GM21786 (cell line): Measurements from ENCODE around the gene GPX1.
A peak's percentile ranks its signal among the peaks of the same experiment; 100 is the strongest.
"Not testable (repeated sequence)": the region's sequence is repeated elsewhere in the genome, so short reads cannot be mapped to it uniquely, and the experiment has no call there.

Experiments
- ATAC-seq: cut with Tn5 transposase; IDR thresholded peaks from one replicate; pipeline ENCODE4 v1.9.1; 2021; ENCODE audit not compliant: unreplicated experiment

The GPX1 gene

DNA sequence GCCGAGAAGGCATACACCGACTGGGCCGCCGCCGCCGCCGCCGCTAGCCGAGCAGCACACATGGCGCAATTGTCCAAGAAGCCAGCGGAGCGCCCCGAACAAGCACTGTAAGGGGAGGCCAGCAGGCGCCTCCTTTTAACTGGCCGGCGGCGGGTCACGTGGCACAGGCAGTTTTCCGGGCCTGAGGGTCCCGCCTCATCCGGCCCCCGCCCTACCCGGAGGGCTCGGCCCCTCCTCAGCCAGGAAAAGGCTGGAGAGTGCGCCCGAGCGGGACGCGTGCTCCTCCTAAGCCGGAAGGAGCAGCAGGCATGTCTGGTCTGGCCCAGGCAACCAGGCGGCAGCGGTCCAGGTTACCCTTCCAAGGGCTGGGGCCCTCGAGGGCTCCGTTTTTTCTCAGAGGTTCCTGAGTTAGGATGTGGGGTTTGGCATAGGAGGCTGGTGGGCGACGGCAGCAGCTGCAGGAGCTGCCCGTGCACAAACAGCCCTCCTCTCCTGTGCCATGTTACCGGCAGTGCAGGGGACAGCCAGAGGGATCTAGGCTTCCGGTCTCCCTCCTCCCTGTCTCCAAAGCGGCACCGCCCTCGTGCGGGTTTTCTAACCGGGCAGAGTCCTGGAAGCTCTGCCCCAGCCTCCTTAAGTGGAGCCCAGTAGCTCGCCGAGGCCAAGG lies at the start of gene GPX1:
Gene GPX1 (minus strand): TSS at position 137 of the 667 bp plus-strand sequence. CDS start 75 bp downstream, at position 62.
- ATAC-seq, result peak; percentile 79

DNA sequence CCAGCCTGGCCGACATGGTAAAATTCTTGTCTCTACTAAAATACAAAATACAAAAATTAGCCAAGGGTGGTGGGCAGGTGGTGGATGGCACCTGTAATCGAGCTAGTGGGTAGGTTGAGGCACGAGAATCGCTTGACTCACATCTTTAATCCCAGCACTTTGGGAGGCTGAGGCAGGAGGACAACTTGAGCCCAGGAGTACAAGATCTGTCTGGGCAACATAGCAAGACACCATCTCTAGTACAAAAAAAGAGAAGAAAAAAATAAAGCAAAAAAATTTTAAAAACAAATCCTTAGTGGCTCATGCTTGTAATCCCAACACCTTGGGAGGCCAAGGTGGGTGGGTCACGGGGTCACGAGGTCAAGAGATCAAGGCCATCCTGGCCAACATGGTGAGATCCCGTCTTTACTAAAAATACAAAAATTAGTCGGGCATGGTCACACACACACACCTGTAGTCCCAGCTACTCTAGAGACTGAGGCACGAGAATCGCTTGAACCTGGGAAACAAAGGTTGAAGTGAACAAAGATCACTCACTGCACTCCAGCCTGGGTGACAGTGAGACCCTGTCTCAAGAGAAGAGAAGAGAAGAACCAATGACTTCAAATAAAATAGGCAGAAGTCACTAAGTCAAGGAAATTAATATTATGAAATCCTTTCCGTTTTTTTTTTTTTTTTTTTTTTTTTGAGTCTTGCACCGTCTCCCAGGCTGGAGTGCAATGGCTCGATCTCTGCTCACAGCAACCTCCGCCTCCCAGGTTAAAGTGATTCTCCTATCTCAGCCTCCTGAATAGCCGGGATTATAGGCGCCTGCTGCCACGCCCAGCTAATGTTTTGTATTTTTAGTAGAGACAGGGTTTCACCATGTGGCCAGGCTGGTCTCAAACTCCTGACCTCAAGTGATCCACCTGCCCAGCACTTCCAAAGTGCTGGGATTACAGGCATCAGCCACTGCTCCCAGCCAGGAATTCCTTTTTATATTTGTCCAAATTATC lies 48.7 kb upstream of the GPX1 start:
- ATAC-seq, result no peak

DNA sequence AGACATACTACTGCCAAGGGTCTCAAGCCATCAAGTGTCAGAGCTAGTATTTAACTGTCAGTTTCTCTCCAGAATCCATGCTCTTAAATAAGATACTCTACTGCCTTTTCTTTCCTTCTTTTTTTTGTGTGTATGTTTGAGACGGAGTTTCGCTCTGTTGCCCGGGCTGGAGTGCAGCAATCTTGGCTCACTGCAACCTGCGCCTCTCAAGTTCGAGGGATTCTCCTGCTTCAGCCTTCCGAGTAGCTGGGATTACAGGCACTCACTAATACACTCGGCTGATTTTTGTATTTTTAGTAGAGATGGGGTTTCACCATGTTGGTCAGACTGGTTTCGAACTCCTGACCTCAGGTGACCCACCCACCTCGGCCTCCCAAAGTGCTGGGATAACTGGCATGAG lies 47.4 kb upstream of the GPX1 start:
- not testable (repeated sequence) for ATAC-seq

DNA sequence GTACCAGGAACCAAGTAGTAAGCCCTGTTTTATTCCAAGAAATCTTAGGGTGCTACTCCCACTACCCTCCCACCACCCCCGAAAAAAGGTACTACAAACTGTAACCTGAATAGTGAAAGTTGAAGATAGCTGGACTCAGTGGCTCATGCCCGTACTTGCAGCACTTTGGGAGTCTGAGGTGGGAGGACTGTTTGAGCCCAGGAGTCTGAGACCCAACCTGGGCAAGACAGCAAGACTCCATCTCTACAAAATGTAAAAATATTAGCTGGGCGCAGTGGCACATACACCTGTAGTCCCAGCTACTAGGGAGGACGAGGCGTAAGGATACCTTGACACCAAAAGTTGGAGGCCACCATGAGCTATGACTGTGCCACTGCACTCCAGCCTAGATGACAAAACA lies 45.7 kb upstream of the GPX1 start:
- no peak for ATAC-seq

DNA sequence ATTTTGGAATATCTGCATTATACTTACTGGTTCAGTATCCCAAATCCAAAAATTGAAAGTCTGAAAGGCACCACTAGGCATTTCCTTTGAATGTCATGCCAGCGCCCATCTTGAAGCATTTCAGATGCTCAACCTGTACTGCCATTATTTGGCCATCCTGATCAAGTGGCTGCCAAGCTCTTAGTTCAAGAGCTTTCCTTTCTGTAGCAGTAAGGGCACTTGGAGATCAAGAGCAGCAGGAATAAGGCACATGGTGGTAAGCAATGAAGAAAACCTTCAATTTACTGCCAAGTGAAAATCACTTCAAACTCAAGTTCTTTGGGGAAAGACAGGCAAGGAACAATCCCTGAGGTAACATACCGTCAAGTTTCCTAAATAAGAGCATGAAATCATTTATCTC lies 43.6 kb upstream of the GPX1 start:
- ATAC-seq, result no peak

DNA sequence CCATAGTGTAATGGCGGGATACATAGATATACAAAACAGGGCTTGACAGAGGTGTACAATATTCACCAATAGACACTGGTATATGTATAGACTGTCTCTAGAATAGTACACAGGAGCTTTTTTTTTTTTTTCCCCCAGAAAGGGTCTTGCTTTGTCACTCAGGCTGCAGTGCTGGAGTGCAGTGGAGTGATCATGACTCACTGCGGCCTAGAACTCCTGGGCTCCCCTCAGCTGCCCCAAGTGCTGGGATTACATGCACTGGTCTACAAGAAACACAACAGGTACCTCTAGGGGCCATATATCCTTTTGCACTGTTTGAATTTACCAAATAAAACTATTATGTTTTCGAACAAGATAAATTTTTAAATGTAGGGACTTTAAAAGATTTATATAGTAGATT lies 41.3 kb upstream of the GPX1 start:
- no peak for ATAC-seq

DNA sequence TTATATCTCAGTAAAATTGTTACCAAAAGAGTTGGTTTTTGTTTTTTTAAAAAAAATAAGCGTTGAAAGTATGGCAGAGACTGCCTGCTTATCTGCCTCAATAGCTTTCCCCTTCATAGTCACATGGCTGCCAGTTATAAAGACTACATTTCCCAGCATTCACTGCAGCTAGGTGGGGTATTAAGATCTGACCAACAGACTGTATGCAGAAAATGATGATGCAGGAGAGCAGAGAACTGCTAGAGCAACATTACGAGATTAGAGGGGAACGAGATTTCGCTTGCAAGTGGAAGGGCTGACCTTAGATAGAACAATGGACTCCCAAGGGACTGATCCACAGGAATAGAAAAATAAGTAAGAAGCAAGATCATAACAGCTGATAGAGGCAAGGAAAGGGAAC lies 39.3 kb upstream of the GPX1 start:
- no peak for ATAC-seq

DNA sequence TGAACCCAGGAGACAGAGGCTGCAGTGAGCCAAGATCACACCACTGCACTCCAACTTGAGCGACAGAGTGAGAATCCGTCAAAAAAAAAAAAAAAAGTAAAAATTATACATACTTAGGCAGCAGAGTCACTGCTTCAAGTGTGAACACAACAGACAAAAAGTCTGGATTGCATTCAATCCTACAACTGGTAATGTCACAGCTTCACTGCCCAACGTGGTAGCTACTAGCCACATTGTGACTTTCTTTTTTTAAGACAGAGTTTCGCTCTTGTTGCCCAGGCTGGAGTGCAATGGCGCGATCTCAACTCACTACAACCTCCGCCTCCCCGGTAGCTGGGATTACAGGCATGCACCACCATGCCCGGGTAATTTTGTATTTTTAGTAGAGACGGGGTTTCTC lies 33.2 kb upstream of the GPX1 start:
- ATAC-seq, result not testable (repeated sequence)

DNA sequence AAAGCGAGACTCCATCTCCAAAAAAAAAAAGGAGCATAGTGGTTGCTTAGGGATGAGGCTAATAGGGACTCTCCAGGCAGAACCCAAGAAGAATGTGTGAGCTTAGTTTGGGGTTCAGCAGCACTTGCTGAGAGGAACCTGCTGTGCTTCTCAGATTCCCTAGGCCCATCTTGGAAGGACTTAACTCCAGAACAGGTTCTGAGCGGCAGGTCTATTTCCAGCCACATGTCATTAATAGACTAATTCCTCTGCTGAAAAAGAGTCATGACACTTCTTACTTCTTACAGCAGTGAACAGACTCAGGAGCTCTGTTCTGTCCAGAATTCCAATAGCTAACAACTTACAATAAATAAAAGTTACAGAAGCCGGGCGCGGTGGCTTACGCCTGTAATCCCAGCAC lies 31.1 kb upstream of the GPX1 start:
- no peak for ATAC-seq

DNA sequence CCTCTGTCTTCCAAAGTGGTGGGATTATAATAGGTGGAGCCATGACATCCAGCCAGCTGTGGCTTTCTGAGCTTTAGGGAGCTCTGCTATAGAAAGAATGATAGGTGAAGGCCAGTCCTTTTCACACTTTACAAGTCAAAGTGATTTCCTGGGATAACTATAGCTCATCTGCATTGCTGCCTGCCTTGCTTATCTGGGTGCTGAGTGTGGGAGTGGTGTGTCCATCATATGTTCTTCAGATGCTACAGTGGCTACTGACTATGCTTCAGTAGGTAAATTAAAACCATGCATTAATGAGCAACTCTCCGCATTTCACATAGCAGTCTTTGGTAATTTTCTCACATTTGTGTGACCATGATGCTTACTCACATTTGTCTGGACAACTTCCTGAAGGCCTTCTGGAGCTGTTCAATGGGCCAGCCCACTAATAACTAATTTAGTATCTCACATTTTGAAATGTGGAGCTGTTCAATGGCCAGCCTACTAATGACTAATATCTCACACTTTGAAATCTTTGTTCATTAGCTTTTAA lies 30.2 kb upstream of the GPX1 start:
- ATAC-seq, result no peak

DNA sequence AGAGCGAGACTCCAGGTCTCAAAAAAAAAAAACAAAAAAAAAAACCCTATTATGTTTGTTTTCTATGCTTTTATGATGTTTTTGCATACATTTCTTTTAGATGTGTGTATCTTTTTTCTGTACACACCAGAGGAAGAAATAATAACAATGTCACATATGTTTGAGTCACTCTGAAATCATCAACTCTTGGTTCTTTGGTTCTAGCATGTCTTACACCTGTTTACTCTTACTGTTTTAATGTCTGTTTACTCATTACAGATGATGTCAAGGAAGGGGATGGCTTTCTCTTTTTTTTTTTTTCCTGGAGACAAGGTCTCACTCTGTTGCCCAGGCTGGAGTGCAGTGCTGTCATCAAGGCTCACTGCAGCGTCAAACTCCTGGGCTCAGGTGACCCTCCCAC lies 29.6 kb upstream of the GPX1 start:
- no peak for ATAC-seq

DNA sequence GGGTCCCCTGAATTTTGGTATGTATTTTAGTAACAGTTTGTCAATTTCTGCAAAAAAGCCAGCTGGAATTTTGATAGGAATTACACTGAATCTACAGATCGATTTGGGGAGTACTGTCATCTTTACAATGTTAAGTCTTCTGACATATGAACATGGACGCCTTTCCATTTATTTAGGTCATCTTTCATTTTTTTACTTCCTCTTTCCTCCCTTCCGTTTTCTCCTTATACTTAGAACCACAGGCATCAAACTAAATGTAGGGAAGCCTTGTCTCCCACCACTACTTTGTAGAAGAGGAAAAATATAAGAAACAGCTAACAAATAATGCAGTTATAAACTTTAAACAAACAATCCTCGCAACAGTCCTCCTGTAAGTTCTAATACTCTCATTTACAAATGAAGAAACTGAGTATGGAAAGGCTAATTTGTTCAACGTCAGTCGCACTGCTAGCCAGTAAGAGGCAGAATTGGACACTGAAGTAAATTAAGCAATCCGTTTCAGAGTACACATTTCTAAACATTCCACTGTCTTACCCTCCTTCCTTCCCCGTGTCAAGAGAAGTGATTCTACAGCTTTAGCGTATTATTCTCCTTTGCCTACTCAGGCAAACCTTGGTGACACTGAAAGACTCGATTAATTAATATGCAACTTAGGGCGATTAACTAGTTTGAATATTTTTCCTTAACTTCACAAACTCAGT lies 28.1 kb upstream of the GPX1 start:
- ATAC-seq, result no peak

DNA sequence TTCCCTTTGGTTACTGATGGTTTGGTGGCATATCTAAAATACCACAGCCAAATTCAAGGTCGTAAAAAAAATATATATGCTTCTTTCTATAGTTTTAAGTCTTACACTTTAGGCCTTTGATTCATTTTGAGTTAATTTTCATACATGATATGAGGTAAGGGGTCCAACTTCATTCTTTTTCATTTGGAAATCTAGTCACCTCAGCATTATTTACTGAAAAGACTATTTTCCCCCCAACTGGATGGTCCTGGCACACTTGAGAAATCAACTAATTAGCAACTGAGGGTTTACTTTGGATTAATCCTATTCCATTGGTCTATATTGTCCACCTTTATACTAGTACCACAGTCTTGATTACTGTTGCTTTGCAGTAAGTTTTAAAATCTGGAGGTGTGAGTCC lies 27.5 kb upstream of the GPX1 start:
- no peak for ATAC-seq

DNA sequence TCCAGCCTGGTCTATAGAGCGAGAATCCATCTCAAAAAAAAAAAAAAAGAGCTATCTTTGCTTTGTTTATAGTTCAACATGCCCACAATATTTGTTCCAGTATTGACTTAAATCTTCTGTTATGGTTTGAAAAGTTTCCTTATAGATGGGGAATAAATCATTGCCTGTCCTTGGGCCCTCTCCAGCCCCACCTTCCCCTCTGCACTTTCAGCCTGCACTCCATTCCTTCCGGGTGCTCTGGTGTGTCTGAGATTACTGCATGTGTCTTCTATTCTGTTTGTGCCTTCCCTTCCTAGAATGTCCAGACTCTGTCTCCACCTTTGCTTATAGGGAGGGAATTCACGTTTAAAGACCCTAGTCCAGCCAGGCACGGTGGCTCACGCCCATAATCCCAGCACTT lies 25.2 kb upstream of the GPX1 start:
- no peak for ATAC-seq

DNA sequence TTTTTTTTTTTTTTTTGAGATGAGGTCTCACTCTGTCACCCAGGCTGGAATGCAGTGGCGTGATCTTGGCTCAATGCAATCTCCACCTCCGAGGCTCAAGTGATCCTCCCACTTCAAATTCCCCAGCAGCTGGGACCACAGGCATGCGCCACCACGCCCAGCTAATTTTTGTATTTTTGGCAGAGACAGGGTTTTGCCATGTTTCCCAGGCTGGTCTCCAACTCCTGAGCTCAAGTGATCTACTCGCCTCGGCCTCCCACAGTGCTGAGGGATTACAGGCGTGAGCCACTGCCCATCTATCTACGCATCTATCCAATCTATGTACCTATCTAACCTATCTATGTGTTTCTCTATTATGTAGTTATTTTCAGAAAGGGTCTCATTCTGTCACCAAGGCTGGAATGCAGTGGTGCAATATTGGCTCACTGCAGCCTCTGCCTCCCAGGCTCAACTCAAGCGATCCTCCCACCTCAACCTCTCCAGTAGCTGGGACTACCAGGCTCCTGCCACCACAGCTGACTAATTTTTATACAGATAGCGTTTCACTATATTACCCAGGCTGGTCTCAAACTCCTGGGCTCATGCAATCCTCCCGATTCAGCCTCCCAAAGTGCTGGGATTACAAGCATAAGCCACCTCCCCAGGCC lies 20.2 kb upstream of the GPX1 start:
- ATAC-seq, result no peak

DNA sequence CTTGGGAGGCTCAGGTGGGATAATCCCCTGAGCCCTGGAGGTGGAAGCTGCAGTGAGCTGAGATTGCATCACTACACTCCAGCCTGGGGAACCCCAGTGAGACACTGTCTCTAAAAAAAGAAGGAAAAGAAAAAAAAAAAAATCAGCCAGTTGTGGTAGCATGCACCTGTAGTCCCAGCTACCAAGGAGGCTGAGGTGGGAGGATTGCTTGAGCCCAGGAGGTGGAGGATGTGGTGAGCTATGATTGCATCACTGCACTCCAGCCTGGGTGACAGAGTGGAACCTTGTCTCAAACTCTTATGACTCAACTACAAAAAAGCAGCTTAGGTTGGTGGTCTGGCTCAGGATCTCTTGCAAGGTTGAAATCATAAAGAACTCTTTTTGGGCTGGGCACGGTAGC lies 19.3 kb upstream of the GPX1 start:
- ATAC-seq, result no peak

DNA sequence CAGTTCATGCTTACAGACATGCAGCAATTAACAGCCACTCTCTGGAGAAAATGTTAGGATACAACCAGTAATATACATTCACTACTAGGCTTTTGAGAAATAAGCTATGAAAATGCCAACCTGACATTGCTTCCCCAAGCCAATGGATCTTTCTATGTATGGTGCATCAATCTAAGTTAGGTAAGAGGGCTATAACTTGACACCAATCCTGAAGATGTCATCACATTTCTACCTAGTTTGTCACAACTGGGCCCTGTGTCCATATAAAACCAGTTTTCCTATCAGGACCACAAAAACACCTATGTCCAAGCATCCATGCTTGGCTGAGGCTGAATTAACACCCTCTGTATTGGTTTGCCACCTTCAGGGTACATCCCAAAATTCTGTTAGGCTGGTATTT lies 13.8 kb upstream of the GPX1 start:
- no peak for ATAC-seq

DNA sequence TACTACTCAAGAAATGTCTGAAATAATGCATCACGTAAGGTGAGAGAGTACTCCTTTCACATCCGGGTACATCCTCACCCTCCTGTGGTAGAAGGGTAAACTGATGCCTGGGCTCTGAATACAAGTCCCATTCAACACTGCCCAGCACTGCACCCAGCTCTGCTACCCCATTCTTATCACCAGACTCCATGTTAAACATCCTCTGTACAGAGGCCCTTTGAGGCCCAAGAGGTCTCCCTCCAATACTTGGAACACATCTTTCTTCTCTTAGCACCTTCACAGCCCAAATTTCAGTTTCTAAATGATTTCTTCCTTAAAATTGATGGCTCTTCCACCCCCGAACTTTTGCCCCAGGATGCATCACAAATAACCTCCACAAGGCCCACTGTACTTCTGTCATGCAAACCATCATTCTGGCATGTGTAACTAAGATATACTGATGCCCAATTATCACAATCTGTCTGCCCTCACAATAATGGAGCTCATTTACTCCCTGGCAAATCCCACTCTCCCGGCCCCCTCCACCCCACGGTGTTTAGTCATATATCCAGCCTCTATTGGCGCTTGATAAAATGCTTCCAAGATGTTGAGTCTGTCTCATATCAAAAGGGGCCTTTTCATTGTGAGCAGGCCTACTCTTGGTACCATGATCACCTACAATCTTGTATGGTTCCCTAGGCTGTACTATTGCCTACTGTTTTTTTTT lies 12.6 kb upstream of the GPX1 start:
- no peak for ATAC-seq

DNA sequence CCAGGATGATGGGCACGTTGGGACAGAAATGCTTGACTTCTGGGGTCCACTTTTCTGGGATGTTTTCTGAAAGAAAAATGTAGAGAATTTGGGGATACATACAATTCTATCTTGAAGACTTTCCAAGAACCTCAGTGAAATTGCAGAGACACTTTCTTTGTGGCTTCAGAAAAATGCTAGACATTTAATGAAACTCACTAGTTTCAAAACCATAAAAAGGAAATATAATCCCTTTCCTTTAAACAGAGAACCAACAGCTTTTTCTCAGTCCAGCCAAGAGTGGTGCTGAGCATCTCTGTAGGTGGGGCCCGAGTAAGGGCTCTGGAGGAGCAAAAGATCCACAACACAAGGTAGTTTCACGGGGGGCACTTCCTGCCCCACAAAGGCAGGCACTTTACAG lies 4.4 kb upstream of the GPX1 start:
- ATAC-seq, result no peak

DNA sequence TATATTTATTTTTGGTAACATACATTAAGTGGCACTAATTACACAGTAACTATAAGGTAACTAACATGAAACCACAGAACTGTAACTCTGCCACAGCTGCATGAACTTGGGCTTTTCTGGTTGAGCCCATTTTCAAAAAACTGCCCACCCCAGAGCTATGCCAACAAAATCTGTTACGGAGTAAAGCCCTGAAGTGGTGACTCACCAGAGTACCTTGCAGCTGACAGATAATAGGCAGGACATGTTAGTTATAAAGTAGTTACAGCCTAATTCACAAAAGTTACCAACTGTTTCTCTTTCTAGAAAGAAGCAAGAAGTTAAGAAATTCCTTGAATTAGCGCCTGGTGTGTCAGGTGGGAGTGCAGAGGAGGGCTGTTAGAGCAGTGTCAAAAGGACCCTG lies 1.5 kb upstream of the GPX1 start:
- ATAC-seq, result no peak
